HG02885 (cell line): ENCODE measurements around the gene CEACAM16.
"Not testable (repeated sequence)": the region's sequence is repeated elsewhere in the genome, so short reads cannot be mapped to it uniquely, and the experiment has no call there.

Source experiments
- ATAC-seq: cut with Tn5 transposase; IDR thresholded peaks from one replicate; pipeline ENCODE4 v1.9.1; 2021; ENCODE audit warnings: mild to moderate bottlenecking; ENCODE audit not compliant: unreplicated experiment, poor library complexity

The CEACAM16 gene

GRCh38 chr19:44702551-44703176 is 3.7 kb downstream of the CEACAM16 start:
- ATAC-seq: no peak

DNA sequence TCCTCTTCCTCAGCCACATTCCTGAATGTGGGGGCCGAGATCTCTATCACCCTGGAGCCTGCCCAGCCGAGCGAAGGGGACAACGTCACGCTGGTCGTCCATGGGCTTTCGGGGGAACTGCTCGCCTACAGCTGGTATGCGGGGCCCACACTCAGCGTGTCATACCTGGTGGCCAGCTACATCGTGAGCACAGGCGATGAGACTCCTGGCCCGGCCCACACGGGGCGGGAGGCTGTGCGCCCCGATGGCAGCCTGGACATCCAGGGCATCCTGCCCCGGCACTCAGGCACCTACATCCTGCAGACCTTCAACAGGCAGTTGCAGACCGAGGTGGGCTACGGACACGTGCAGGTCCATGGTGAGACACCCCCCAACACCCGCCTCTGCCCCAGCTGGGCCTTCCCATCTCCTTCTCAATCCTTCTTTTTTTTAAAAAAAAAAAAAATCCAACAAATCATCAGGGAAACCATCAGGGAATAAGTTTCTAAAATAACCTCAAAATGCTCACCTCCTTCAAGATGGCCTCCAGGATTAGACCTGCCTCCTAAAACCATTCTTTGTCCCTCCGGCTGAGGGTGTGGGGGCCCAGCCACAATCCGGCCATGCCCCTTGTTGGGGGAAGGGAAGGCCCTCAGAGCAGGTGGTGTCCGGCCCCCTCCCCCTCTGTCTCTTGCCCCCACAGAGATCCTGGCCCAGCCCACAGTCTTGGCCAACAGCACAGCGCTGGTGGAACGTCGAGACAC is 4.6 kb downstream of the CEACAM16 start:
- ATAC-seq: no peak

GRCh38 chr19:44704982-44705381 is 6.0 kb downstream of the CEACAM16 start:
- ATAC-seq: no peak

GRCh38 chr19:44705502-44706010 is 6.6 kb downstream of the CEACAM16 start:
- ATAC-seq: no peak

DNA sequence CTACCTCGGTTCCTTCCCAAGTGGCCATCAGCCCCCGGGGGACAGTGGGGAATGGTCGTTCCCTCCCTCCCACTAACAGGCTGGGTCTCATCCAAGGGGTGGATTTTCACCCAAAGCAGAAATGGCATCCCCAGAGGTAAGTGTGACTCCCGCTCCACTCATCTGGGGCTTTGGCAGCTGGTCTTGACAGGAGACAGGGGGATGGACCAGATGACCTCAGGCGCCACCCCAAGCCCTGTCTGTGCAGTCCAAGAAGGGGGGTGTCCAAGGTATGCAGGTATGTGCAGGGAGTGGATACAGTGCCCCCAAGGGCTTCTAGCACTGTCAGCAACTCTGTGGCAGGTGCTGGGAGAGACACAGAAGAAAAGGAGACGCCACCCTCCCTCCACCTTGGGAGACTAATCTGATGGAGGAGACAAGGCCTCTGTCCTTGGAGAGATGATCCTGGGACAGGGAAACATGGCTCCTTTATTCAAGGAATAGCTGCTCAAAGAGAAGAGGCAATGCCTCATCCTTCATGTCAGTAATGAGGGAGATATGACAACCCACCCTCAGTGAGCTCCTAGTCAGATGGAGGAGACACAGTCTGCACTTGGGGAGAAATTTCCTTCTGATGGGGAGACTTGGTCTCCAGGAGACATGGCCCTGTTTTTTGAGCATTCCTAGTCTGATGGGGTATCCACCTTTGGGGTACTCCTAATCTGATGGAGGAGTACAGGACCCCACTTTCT is 7.7 kb downstream of the CEACAM16 start:
- ATAC-seq: no peak

- no peak for ATAC-seq
These were observed 8.8 kb downstream of the CEACAM16 start for GRCh38 chr19:44707794-44708193.

DNA sequence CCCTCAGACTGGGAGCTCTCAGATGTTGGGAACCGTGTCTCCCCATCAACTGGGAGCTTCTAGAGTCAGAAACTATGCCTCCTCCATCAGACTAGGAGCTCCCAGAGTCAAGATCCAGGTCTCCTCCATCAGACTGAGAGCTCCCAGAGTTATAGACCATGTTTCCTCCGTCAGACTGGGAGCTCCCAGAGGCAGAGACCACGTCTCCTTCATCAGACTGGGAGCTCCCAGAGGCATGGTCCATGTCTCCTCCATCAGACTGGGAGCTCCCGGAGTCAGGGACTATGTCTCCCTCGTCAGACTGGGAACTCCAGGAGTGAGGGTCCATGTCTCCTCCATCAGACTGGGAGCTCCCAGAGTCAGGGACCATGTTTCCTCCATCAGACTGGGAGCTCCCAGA is 10.0 kb downstream of the CEACAM16 start:
- no peak for ATAC-seq

GRCh38 chr19:44709434-44710266 is 10.7 kb downstream of the CEACAM16 start:
- not testable (repeated sequence) for ATAC-seq

DNA sequence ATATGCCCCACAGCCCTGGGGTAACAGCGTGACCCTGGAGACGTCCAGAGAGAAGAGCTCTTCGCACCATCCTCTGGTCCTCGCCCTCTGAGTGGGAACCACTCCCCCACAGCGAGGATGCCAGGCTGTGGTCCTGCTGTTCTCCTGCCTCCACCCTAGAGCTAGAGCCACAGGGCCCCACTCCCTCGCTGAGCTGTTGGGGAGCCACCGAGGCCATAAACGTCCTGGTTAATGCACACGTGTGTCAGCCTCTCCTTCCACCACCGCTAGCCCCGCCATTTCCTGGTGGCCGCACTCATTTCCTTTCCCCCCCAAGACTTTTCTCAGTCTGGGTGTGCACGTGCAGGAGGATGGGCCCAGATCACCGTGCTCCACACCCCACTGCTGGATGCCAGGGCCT is 11.5 kb downstream of the CEACAM16 start:
- ATAC-seq: no peak

DNA sequence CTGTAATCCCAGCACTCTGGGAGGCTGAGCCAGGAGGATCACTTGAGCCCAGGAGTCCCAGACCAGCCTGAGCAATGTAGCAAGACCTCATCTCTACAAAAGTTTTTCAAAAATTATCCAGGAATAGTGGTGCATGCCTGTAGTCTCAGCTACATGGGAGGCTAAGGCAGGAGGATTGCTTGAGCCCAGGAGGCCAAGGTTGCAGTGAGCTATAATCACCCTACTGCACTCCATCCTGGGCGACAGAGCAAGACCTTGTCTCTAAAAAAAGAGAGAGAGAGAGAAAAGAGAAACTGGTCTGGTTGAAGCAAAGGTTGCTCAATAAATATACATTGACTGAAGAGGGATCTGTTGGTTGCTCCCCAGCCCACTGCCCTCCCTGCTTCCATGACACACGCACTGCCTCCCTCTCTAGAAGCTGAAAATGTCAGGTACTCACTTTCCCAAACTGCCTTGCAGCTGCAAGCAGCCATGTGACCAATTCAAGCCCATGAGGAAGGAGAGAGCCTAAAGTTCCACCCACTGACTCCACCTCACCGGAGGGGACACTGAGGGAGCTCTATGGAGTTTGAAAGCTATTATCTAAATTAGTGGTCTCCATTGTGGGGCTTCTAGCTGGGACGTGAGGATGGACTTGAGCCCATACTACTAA is 14.0 kb downstream of the CEACAM16 start:
- ATAC-seq: no peak

- no peak for ATAC-seq
These were observed 15.7 kb downstream of the CEACAM16 start for GRCh38 chr19:44714597-44715169.

DNA sequence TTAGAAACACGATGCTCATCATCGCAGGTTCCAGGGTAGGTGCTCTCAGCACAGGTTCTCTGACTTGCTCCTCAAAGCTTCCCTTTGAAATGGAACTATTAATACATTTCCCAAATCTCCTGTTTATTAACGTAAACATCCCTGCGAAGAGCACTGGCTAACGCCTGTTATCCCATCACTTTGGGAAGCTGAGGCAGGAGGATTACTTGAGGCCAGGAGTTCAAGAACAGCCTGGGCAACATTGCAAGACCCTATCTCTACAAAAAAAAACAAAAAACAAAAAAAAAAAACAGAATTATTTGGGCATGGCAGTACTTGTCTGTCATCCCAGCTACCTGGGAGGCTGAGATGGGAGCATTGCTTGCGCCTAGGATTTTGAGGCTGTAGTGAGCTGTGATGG is 18.7 kb downstream of the CEACAM16 start:
- no peak for ATAC-seq

DNA sequence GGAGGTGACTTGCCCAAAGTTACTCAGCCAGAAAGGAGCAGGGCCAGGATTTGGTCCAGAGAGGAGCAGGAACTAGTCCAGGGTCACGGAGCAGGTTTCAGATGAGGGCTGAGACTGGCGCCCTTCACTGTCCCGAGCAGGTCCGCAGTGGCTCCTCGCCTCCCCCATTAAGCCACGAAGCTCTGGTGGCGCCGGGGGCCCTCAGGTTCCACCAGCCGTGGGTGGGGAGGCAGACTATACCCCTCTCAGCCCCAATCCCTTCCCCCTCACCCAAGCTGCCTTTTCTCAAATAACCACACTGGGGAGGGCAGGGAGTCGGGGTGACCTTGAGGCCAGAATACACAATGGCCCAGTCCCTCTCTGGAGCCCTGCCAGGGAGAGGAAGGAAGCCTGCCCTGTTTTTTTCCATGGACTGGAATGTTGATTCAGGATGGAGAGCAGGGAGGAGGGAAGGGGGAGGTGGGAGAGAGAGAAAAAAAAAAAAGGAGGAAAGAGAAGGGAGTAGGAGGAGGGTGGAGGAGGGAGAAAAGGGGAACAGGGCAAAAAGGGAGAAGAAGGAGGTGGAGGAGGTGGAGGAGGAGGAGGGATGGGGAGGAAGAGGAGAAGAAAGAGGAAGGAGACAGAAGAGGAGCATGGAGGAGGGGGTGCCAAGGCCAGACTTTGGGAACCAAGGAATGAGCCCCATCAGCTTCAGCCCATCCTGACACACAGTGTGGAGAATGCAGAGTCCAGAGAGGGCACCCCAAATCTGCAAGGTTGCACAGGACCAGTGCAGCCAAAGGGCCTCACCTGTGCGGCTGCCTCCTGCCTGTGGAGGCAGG is 19.7 kb downstream of the CEACAM16 start:
- ATAC-seq: no peak

DNA sequence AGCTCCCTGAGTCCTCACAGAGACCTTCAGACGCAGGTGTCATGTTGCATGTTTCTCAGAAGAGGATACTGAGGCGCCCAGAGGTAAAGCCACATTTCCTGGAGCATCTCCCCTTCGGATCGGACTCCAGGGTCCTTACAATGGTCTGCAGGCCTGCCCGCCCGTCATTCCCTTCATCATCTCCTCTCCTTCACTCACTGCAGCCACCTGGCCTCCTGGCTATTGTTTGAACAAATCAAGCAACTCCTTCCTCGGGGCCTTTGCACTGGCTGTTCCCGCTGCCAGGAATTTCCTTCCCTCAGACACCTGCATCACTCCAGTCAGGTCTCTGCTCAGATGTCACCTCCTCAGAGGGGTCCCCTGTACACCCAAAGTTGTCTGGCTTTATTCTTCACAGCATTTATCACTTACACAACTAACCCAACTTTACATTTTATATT is 20.3 kb downstream of the CEACAM16 start:
- no peak for ATAC-seq

GRCh38 chr19:44720396-44720795 is 21.4 kb downstream of the CEACAM16 start:
- not testable (repeated sequence) for ATAC-seq

DNA sequence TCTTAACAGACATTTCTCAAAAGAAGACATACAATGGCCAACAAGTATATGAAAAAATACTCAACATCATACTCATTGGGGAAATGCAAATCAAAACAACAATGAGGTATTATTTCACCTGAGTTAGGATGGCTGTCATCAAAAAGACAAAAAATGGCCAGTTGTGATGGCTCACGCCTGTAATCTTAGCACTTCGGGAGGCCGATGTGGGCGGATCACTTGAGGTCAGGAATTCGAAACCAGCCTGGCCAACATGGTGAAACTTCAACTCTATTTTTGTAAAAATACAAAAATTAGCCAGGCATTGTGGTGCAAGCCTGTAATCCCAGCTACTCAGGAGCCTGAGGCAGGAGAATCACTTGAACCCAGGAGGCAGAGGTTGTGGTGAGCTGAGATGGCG is 22.0 kb downstream of the CEACAM16 start:
- ATAC-seq: no peak

GRCh38 chr19:44721369-44721768 is 22.4 kb downstream of the CEACAM16 start:
- not testable (repeated sequence) for ATAC-seq
